NCI-H226 (cell line): ENCODE measurements around the gene POLR1D.
A peak's percentile ranks its signal among the peaks of the same experiment; 100 is the strongest.
"Not testable (repeated sequence)": the region's sequence is repeated elsewhere in the genome, so short reads cannot be mapped to it uniquely, and the experiment has no call there.

Experiments
- DNase-seq: peaks from one replicate; pipeline ENCODE4 v3.0.0-alpha.2; 2015

POLR1D gene

GRCh38 chr13:27619093-27619727 is 2.5 kb upstream of the POLR1D start:
- no peak for DNase-seq

- no peak for DNase-seq
Observed at GRCh38 chr13:27619728-27620376, 1.8 kb upstream of the POLR1D start.

GRCh38 chr13:27620377-27621115 is 1.1 kb upstream of the POLR1D start, which contains the start of gene LNX2:
Gene LNX2, minus strand, starts transcription at chr13:27620529. Its CDS starts 38,826 bp downstream, at chr13:27581703.
- DNase-seq: peak; percentile 84

GRCh38 chr13:27621116-27621365 is 651 bp upstream of the POLR1D start:
- no peak for DNase-seq

- no peak for DNase-seq
Observed at GRCh38 chr13:27622102-27622820, 569 bp downstream of the POLR1D start.

- DNase-seq: no peak
Observed at GRCh38 chr13:27622881-27623280, 1.2 kb downstream of the POLR1D start.

DNA sequence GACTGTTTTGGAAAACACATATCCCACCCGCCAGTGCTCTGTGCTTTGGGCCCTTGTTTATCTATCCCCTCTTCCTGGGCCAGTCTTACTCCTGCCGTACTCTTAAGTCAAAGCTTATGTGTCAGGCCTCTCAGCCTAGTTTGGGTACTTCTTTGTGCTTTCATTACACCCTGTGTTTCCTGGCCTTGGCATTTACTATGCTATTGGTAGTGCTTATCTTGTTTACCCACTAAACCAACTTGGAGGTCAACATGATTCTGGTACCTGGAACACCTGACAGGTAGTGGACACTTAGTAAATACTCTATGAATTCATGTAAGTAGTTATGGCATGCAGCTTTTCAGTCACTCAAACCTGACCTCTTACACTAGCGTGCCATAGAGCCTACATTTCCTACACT is 2.4 kb downstream of the POLR1D start:
- no peak for DNase-seq

GRCh38 chr13:27625839-27626238 is 4.1 kb downstream of the POLR1D start:
- DNase-seq: no peak

DNA sequence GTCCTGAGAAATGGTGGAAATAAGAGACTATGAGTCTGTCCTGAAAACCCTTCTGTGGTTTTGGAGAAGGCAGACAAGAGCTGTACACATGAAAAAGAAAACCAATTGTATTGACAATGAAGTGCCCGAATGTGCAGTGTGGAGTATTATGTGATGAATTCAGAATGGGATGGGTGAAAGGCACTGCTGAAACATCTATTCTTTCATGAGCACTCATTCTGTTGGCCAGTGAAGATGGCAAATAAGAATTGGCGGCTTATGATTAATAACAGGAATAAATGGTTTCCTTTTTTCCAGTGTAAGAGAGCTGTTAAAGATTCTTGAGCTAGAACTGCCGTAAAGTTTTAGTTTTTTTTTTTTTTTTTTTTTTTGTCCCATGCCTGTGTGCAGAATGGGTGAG is 5.7 kb downstream of the POLR1D start:
- DNase-seq: no peak

GRCh38 chr13:27628081-27628480 is 6.4 kb downstream of the POLR1D start:
- no peak for DNase-seq

DNA sequence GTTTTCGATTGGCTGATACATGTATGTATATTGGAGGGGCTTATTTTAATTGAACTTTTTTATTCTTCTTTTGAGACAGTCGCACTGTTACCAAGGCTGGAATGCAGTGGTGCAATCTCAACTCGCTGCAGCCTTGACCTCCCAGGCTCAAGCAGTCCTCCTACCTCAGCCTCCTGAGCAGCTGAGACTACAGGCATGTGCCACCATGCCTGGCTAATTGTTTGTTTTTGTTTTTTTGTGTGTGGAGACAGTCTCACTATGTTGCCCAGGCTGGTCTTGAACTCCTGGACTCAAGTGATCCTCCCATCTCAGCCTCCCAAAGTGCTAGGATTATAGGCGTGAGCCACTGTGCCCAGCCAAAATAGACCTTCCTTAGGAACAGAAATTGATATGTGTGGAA is 7.1 kb downstream of the POLR1D start:
- DNase-seq: not testable (repeated sequence)

GRCh38 chr13:27631156-27631555 is 9.5 kb downstream of the POLR1D start:
- DNase-seq: no peak

DNA sequence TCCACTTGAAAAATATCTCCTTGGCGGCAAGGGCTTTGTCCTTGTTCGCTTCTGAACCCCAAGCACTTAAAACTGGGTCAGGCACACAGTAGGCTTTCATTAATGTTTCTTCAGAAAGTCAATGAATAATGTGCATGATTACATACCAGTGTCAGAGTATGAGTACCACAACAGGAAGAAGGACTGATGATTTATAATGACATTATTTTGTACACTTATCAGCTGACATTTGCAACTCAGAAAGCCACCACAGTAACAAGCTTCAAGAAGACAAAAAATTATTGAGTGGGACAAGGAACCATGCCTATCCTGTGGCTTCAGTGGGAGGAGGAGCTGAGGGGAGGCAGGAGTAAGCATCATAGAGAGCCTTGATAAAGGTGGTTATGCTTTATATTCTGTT is 10.0 kb downstream of the POLR1D start:
- DNase-seq: no peak

DNA sequence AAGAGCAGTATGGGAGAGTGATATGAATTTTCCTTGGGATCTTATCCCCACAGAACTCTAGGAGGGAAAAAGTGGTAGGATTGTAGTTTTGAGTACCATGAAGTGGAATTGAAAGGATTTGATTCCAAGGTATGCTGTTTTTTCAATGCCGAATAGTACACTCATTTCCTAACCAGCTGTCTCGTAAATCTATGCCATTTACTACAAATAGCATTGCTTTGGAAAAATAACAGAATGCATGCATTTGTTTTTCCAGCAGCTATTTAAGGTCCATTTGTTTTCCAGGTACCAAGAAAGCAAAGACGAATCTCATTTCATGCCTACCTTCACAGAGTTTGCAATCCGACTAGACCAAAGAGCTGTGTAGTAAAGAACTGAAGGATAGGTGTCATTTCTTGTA is 10.5 kb downstream of the POLR1D start:
- no peak for DNase-seq

DNA sequence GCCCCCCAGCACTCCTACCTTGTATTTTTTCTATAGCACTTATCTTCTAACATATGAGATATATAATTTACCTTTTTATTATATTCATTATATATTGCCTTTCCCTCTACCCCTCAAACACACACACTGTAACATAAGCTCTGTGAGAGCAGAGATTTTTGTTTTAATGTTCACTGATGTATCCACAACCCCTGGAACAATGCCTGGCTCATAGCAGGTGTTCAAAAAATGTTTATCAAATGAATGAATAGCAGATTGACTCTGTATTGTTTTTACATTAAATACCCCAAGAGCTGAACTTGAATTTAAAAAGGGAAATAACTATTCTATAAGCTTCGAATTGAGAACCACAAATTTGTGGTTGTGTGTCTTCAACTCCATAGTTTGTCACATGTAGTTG is 11.0 kb downstream of the POLR1D start:
- DNase-seq: no peak

- DNase-seq: no peak
Observed at GRCh38 chr13:27634231-27634630, 12.5 kb downstream of the POLR1D start.

GRCh38 chr13:27634791-27635190 is 13.1 kb downstream of the POLR1D start:
- DNase-seq: no peak

DNA sequence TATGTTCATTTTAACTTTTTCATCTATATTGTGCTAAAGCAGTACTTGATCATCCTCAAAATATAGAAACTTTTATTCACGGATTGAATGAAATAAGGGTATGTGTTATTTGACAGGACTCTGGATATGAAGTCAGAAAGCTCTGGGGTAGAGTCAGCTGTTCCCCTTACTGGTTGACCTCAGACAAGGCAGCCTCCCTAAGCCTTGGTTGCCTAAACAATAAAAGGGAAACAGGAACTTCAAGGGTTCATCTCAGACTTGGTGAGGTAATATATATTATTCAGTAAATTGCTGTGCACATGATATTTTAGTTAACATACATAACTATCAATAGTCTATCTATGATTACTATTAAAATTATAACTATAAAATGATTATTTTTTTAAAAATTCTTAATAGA is 13.6 kb downstream of the POLR1D start:
- no peak for DNase-seq

GRCh38 chr13:27636589-27637288 is 15.0 kb downstream of the POLR1D start:
- DNase-seq: no peak

DNA sequence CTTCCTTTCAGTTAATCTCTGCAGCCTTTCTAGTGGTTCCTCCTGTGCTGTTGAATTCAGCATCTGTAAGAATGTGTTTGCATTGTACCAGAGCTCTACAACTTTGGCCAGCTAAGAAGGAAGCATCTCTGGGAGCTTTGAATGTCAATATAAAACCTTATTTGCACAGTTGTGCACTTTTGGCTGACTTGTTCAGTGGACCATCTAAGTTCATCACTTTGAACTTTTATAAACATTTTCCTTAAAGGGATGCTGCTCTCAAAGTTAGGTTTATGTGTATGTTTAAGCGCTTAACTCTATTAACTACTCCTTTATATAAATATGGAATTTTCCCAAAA is 15.6 kb downstream of the POLR1D start:
- no peak for DNase-seq

DNA sequence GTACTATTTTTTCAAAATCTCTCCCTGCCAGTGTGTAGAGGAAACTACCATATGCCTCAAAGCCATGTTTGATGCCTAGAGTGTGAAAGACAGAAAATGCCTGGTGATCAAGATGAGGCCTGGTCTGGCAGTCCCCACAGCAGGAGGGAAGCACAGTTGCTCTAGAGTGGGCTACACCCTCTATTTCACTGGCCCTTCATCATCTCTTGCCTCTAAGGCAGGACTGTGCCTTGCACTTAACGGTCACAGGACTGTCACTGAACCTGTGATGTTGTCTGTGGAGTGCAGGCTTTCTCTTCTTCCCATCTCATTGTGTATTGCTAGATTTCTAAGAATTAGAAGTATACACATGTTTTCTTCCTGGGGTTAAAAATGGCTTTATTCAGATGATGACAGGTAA is 16.3 kb downstream of the POLR1D start:
- DNase-seq: no peak

GRCh38 chr13:27638521-27638920 is 16.8 kb downstream of the POLR1D start:
- no peak for DNase-seq

- no peak for DNase-seq
Observed at GRCh38 chr13:27639186-27639585, 17.5 kb downstream of the POLR1D start.
